K562 (cell line): Measurements from ENCODE around the gene ARL10. TPM values are rescaled to one million over a fixed set of nuclear protein-coding genes. Genes with fewer than 3 reads are reported as not detected.

Experiments used
- BMI1 ChIP-seq: fragments of 150-350 bp; IDR thresholded peaks from 2 replicates; pipeline ENCODE4 v1.6.1; 2014; ENCODE audit warnings: low read length
- HSF4 ChIP-seq: fragments of 250-450 bp; sonication (Bioruptor Pico); IDR thresholded peaks from 2 replicates; pipeline ENCODE4 v2.1.2; 2022; ENCODE audit warnings: mild to moderate bottlenecking, moderate library complexity, borderline replicate concordance
- NFRKB ChIP-seq: fragments of 450-650 bp; IDR thresholded peaks from 2 replicates; pipeline ENCODE4 v1.6.1; 2016; ENCODE audit warnings: low read depth
- NUFIP1 ChIP-seq: fragments of 450-650 bp; IDR thresholded peaks from 2 replicates; pipeline ENCODE4 v1.6.1; 2018; ENCODE audit not compliant: partially characterized antibody
- OTX1 ChIP-seq: fragments of 450-650 bp; formaldehyde crosslinking; IDR thresholded peaks from 2 replicates; pipeline ENCODE4 v1.4.0; 2022; ENCODE audit warnings: mild to moderate bottlenecking
- RBBP5 ChIP-seq: fragments of 200-600 bp; sonication (generic); IDR thresholded peaks from 2 replicates; pipeline ENCODE4 v1.6.1; 2012; ENCODE audit warnings: borderline replicate concordance, mild to moderate bottlenecking, low read length, control low read depth, inconsistent platforms; ENCODE audit not compliant: insufficient read depth, poor library complexity, severe bottlenecking
- SMARCA4 ChIP-seq: fragments of 450-650 bp; IDR thresholded peaks from 2 replicates; pipeline ENCODE4 v1.6.1; 2016
- SMARCB1 ChIP-seq: IDR thresholded peaks from 2 replicates; pipeline ENCODE4 v1.6.1; 2011; ENCODE audit warnings: improper control_type of control experiment, low read depth; ENCODE audit not compliant: insufficient read length
- SRSF3 ChIP-seq: fragments of 200-400 bp; formaldehyde crosslinking; IDR thresholded peaks from 2 replicates; pipeline ENCODE4 v1.6.1; 2016; ENCODE audit warnings: mild to moderate bottlenecking, low read length, moderate library complexity; ENCODE audit not compliant: insufficient read depth
- TCFL5 ChIP-seq: fragments of 250-450 bp; sonication (Bioruptor Pico); conservative IDR thresholded peaks from 2 replicates; pipeline ENCODE4 v1.6.1; 2021; ENCODE audit warnings: mild to moderate bottlenecking, moderate library complexity, matching md5 sums
- ZNF134 ChIP-seq: fragments of 250-450 bp; sonication (Bioruptor Pico); conservative IDR thresholded peaks from 2 replicates; pipeline ENCODE4 v1.4.0; 2020
- ZNF165 ChIP-seq: fragments of 250-450 bp; sonication (Bioruptor Pico); IDR thresholded peaks from 2 replicates; pipeline ENCODE4 v1.4.0; 2020; ENCODE audit warnings: borderline replicate concordance
- ZNF212 ChIP-seq: fragments of 450-650 bp; formaldehyde crosslinking; IDR thresholded peaks from 2 replicates; pipeline ENCODE4 v1.4.0; 2020; ENCODE audit warnings: mild to moderate bottlenecking
- ZNF584 ChIP-seq: fragments of 200-800 bp; sonication (Bioruptor generic); IDR thresholded peaks from 2 replicates; pipeline ENCODE4 v1.6.1; 2016; ENCODE audit warnings: low read depth, mild to moderate bottlenecking, missing genetic modification characterization, missing compliant biosample characterization
- polyA plus RNA-seq, 8 experiments: library from polyadenylated mRNA; depleted of rRNA in 4 of 8; stranded (reverse) in 5 of 8; unstranded in 3 of 8; fragments of >200 nt; fragmentation: Nextera tagmentation in 2 of 8; fragmentation: Illumina TruSeq in 1 of 8; extraction: Ambion mirVana in 2 of 8; extraction: Trizol in 1 of 8; gene quantifications; 2 replicates each; pipeline versions ENCODE4 v1.2.1 to v1.2.3, GENCODE V29; 2011 to 2014; ENCODE audit warnings: inconsistent platforms in 1 of 8, missing spikeins in 1 of 8
- total RNA-seq, 7 experiments: library from RNA; depleted of rRNA in 6 of 7; stranded (reverse); fragments of >200 nt in 6 of 7; fragmentation: Illumina TruSeq in 2 of 7; extraction: Trizol in 2 of 7; gene quantifications; 2 replicates each; pipeline versions ENCODE4 v1.2.1 to v1.2.3, GENCODE V29; 2011 to 2021; ENCODE audit warnings: low replicate concordance in 1 of 7
- TF ChIP-seq, protein P1 (sequence below): fragments of 450-650 bp; IDR thresholded peaks from 2 replicates; pipeline ENCODE4 v1.6.1; 2018; ENCODE audit not compliant: partially characterized antibody
- TF ChIP-seq, protein P2 (sequence below), 2 experiments: fragments of 150-350 bp in 1 of 2; IDR thresholded peaks; 2 replicates each; pipeline ENCODE4 v1.6.1; 2012 to 2016; ENCODE audit warnings: low read depth in 2 of 2, low read length in 2 of 2, mild to moderate bottlenecking in 1 of 2, moderate library complexity in 1 of 2
- TF ChIP-seq, protein P3 (sequence below): fragments of 250-450 bp; sonication (Bioruptor Pico); IDR thresholded peaks from 2 replicates; pipeline ENCODE4 v1.8.0; 2022; ENCODE audit warnings: inconsistent platforms
- TF ChIP-seq, protein P4 (sequence below): sonication (generic); formaldehyde crosslinking; IDR thresholded peaks from 2 replicates; pipeline ENCODE4 v1.8.1; 2022; ENCODE audit warnings: missing genetic modification reagents

ARL10 gene
- total and polyA plus RNA-seq, 9 of the 15 experiments (the other 6 are each of a cell fraction or from before 2014, with no cell fraction given) = under 0.01 to 0.40 (median 0.34) TPM; not detected in 3

DNA sequence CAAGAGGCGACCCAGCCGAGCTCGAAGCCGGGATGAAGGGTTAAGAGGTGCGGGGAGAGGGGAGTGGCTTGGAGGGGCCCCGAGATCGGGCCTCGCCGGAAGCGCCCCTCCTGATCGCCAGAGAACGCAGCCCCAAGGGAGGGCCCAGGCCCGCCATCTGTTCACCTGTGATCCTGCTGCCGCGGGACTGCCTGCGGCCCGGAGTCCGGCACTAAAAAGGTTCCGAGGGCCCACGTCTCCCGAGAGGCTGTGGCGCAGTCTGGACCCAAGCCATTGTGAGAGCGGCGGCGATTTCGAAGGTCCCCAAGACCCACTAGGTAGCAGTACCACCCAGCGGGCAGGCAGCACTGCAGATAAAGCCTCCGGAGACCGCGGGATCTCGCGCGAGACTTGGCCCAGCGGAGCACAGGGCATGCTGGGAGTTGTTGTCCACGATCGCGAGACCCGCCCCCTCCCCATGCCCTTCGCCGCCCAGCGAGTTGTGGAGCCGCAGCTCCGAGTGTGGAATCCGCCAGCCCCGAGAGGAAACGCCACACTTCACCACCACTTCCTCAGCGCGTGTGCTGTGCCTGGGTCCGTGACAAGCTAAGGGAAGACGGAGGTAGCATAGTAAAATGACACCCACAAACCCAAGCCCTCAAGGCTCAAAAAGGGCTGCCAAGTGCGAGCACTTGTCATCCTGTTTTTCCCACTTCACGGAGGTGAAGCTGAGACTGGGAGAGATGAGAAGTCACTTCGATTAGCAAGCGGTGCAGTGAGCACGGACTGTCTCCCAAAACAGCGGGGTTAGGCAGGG is 3.7 kb upstream of the ARL10 start, which contains the start of gene KIAA1191 (continued):
- TF ChIP-seq ZNF134 (CRISPR knock-in tag) = no peak
- peak; percentile 88 for TF ChIP-seq RBBP5
- TF ChIP-seq NFRKB = 0 out of 2 replicates have a peak, but pooled peaks have one; percentile 25
- no peak for TF ChIP-seq SRSF3
- no peak for TF ChIP-seq OTX1
- TF ChIP-seq ZNF212 (CRISPR knock-in tag) = no peak
- no peak for TF ChIP-seq SMARCB1
- no peak for TF ChIP-seq ZNF584 (CRISPR knock-in tag)
- TF ChIP-seq TCFL5 (CRISPR knock-in tag) = no peak
- TF ChIP-seq, protein P1, sequence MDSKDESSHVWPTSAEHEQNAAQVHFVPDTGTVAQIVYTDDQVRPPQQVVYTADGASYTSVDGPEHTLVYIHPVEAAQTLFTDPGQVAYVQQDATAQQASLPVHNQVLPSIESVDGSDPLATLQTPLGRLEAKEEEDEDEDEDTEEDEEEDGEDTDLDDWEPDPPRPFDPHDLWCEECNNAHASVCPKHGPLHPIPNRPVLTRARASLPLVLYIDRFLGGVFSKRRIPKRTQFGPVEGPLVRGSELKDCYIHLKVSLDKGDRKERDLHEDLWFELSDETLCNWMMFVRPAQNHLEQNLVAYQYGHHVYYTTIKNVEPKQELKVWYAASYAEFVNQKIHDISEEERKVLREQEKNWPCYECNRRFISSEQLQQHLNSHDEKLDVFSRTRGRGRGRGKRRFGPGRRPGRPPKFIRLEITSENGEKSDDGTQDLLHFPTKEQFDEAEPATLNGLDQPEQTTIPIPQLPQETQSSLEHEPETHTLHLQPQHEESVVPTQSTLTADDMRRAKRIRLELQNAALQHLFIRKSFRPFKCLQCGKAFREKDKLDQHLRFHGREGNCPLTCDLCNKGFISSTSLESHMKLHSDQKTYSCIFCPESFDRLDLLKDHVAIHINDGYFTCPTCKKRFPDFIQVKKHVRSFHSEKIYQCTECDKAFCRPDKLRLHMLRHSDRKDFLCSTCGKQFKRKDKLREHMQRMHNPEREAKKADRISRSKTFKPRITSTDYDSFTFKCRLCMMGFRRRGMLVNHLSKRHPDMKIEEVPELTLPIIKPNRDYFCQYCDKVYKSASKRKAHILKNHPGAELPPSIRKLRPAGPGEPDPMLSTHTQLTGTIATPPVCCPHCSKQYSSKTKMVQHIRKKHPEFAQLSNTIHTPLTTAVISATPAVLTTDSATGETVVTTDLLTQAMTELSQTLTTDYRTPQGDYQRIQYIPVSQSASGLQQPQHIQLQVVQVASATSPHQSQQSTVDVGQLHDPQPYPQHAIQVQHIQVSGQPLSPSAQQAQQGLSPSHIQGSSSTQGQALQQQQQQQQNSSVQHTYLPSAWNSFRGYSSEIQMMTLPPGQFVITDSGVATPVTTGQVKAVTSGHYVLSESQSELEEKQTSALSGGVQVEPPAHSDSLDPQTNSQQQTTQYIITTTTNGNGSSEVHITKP = peak; percentile 86
- TF ChIP-seq ZNF165 (CRISPR knock-in tag) = no peak
- TF ChIP-seq HSF4 (CRISPR knock-in tag) = no peak
- TF ChIP-seq, protein P2, sequence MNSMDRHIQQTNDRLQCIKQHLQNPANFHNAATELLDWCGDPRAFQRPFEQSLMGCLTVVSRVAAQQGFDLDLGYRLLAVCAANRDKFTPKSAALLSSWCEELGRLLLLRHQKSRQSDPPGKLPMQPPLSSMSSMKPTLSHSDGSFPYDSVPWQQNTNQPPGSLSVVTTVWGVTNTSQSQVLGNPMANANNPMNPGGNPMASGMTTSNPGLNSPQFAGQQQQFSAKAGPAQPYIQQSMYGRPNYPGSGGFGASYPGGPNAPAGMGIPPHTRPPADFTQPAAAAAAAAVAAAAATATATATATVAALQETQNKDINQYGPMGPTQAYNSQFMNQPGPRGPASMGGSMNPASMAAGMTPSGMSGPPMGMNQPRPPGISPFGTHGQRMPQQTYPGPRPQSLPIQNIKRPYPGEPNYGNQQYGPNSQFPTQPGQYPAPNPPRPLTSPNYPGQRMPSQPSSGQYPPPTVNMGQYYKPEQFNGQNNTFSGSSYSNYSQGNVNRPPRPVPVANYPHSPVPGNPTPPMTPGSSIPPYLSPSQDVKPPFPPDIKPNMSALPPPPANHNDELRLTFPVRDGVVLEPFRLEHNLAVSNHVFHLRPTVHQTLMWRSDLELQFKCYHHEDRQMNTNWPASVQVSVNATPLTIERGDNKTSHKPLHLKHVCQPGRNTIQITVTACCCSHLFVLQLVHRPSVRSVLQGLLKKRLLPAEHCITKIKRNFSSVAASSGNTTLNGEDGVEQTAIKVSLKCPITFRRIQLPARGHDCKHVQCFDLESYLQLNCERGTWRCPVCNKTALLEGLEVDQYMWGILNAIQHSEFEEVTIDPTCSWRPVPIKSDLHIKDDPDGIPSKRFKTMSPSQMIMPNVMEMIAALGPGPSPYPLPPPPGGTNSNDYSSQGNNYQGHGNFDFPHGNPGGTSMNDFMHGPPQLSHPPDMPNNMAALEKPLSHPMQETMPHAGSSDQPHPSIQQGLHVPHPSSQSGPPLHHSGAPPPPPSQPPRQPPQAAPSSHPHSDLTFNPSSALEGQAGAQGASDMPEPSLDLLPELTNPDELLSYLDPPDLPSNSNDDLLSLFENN (IDR thresholded peaks at IDR 0.05; ENCODE audit: low read depth in 2 of 2, low read length in 2 of 2) = no peak
- TF ChIP-seq, protein P3, sequence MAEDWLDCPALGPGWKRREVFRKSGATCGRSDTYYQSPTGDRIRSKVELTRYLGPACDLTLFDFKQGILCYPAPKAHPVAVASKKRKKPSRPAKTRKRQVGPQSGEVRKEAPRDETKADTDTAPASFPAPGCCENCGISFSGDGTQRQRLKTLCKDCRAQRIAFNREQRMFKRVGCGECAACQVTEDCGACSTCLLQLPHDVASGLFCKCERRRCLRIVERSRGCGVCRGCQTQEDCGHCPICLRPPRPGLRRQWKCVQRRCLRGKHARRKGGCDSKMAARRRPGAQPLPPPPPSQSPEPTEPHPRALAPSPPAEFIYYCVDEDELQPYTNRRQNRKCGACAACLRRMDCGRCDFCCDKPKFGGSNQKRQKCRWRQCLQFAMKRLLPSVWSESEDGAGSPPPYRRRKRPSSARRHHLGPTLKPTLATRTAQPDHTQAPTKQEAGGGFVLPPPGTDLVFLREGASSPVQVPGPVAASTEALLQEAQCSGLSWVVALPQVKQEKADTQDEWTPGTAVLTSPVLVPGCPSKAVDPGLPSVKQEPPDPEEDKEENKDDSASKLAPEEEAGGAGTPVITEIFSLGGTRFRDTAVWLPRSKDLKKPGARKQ (CRISPR knock-in tag) = no peak
- TF ChIP-seq BMI1 = no peak
- TF ChIP-seq NUFIP1 = no peak
- TF ChIP-seq, protein P4, sequence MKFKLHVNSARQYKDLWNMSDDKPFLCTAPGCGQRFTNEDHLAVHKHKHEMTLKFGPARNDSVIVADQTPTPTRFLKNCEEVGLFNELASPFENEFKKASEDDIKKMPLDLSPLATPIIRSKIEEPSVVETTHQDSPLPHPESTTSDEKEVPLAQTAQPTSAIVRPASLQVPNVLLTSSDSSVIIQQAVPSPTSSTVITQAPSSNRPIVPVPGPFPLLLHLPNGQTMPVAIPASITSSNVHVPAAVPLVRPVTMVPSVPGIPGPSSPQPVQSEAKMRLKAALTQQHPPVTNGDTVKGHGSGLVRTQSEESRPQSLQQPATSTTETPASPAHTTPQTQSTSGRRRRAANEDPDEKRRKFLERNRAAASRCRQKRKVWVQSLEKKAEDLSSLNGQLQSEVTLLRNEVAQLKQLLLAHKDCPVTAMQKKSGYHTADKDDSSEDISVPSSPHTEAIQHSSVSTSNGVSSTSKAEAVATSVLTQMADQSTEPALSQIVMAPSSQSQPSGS (CRISPR knock-in tag) = no peak
- no peak for TF ChIP-seq SMARCA4
